PC-3 (cell line): ENCODE measurements around the gene ATG14. TPM values are rescaled to one million over a fixed set of nuclear protein-coding genes. Genes with fewer than 3 reads are reported as not detected.

Source experiments
- ATAC-seq: fragments of 200-7000 bp; cut with Tn5 transposase; 2 replicates; pipeline ENCODE4 v1.9.1; 2020; ENCODE audit warnings: mild to moderate bottlenecking, moderate library complexity
- BruUV-seq: library from RNA; stranded (reverse); fragments of 400-500 nt; replicated peaks from 2 replicates; lab custom pipeline; 2021; lab: Mats Ljungman, UMichigan
- CTCF ChIA-PET: fragments of 300-600 bp; sonication (Branson Sonifier 250); formaldehyde crosslinking; loops from one replicate; lab custom pipeline; 2022; ENCODE audit warnings: antibody characterized with exemption; lab: Charles Lee
- POLR2A ChIA-PET: fragments of 300-600 bp; sonication (Branson Sonifier 250); formaldehyde crosslinking; loops from one replicate; lab custom pipeline; 2022; ENCODE audit warnings: antibody characterized with exemption; ENCODE audit not compliant: unreplicated experiment; lab: Charles Lee
- DNase-seq: peaks from one replicate; pipeline ENCODE4 v3.0.0-alpha.2; 2015
- H2AFZ ChIP-seq: fragments of 300-600 bp; sonication (generic); 2 replicates; pipeline ENCODE4 v1.6.0; 2016; ENCODE audit warnings: antibody characterized with exemption, low read length
- H3F3A ChIP-seq: fragments of 300-600 bp; sonication (generic); one replicate; pipeline ENCODE4 v1.6.0; 2017; ENCODE audit warnings: antibody characterized with exemption, low read length, control low read depth, mild to moderate bottlenecking; ENCODE audit not compliant: unreplicated experiment
- H3K27ac ChIP-seq: fragments of 300-600 bp; sonication (generic); 2 replicates; pipeline ENCODE4 v1.5.1; 2016; ENCODE audit warnings: mild to moderate bottlenecking, low read length
- H3K27me3 ChIP-seq: fragments of 300-600 bp; sonication (generic); 2 replicates; pipeline ENCODE4 v1.6.1; 2016; ENCODE audit warnings: low read length, mixed read lengths
- H3K36me3 ChIP-seq: fragments of 300-600 bp; sonication (generic); 2 replicates; pipeline ENCODE4 v1.6.1; 2016; ENCODE audit warnings: low read depth, mixed run types, low read length, mixed read lengths
- H3K4me1 ChIP-seq: fragments of 300-600 bp; sonication (generic); 2 replicates; pipeline ENCODE4 v1.5.1; 2016; ENCODE audit warnings: low read length; ENCODE audit not compliant: insufficient read depth
- H3K4me2 ChIP-seq: fragments of 300-600 bp; sonication (generic); 2 replicates; pipeline ENCODE4 v1.6.0; 2016; ENCODE audit warnings: low read length
- H3K4me3 ChIP-seq: fragments of 300-600 bp; sonication (generic); 2 replicates; pipeline ENCODE4 v1.5.1; 2016; ENCODE audit warnings: mild to moderate bottlenecking, low read length, mixed read lengths
- H3K79me2 ChIP-seq: fragments of 300-600 bp; sonication (generic); 2 replicates; pipeline ENCODE4 v1.6.1; 2017; ENCODE audit warnings: low read length, mixed read lengths
- H3K9ac ChIP-seq: fragments of 300-600 bp; sonication (generic); 2 replicates; pipeline ENCODE4 v1.6.0; 2016; ENCODE audit warnings: mild to moderate bottlenecking, low read length
- H3K9me2 ChIP-seq: fragments of 300-600 bp; sonication (generic); replicated peaks from 2 replicates; pipeline ENCODE4 v1.6.1; 2016; ENCODE audit warnings: mixed run types, low read length, mixed read lengths
- H3K9me3 ChIP-seq: fragments of 300-600 bp; sonication (generic); 2 replicates; pipeline ENCODE4 v1.6.1; 2016; ENCODE audit warnings: low read length, mixed read lengths
- H4K20me1 ChIP-seq: fragments of 300-600 bp; sonication (generic); 2 replicates; pipeline ENCODE4 v1.6.1; 2016; ENCODE audit warnings: low read length, mixed read lengths
- CTCF ChIP-seq: fragments of 300-600 bp; sonication (generic); conservative IDR thresholded peaks from 2 replicates; pipeline ENCODE4 v1.5.1; 2017; ENCODE audit warnings: antibody characterized with exemption, low read depth, mild to moderate bottlenecking, low read length
- EZH2 ChIP-seq: fragments of 300-600 bp; sonication (generic); IDR thresholded peaks from one replicate; pipeline ENCODE4 v1.6.1; 2017; ENCODE audit warnings: antibody characterized with exemption, mild to moderate bottlenecking, low read length; ENCODE audit not compliant: unreplicated experiment
- EZH2phosphoT487 ChIP-seq: fragments of 300-600 bp; sonication (generic); IDR thresholded peaks from 2 replicates; pipeline ENCODE4 v1.6.1; 2018; ENCODE audit warnings: mild to moderate bottlenecking, antibody characterized with exemption, low read length, borderline replicate concordance
- intact Hi-C: fragments of 100-400 bp; cut with micrococcal nuclease; formaldehyde crosslinking; loops from 2 replicates; pipeline ENCODE4 v1.9.0; 2023
- total RNA-seq: library from RNA; depleted of rRNA; stranded (reverse); fragments of >200 nt; gene quantifications from 2 replicates; pipeline ENCODE4 v1.2.3, GENCODE V29; 2014

Gene ATG14
- total RNA-seq, 1 experiment from 2014 or later: 20.2 TPM

- no TSS peak for BruUV-seq
- Histone ChIP-seq H3K4me3 (peak overlapping the region; percentile 80), H3K36me3 (no peaks in the 10 kb centered on the region), H4K20me1 (no peaks in the 10 kb centered on the region), H3K27me3 (no peaks in the 10 kb centered on the region), H3F3A (no peaks in the 10 kb centered on the region), H3K27ac (no peak overlapping the region), H3K9me3 (no peaks in the 10 kb centered on the region), H3K4me2 (peak overlapping the region; percentile 79), H3K4me1 (peaks cover 33% of the 10 kb centered on the region), H3K79me2 (peaks cover 52% of the 10 kb centered on the region), H3K9ac (peak overlapping the region; percentile 74), H3K9me2 (no peaks in the 10 kb centered on the region), H2AFZ (peak overlapping the region; percentile 89)
- ATAC-seq: peak; percentile 1; the same call in 1 of the 2 replicates
- intact Hi-C loops: loop anchor here (5.0 kb wide), 1 partner anchor 199 kb away; no protein-coding TSS in a partner anchor
- DNase-seq: no peak
- ChIA-PET CTCF (no interaction called here), POLR2A (interaction anchor here (0.6 kb wide), 1 partner anchor 175 kb away, joined by 3 read pairs; no protein-coding TSS in a partner anchor)
- TF ChIP-seq CTCF: no peak
- no peak for TF ChIP-seq EZH2
- no peak for TF ChIP-seq EZH2phosphoT487
These were observed 754 bp downstream of the ATG14 start for GRCh38 chr14:55410876-55411275.

- H3K9ac ChIP-seq: no peak overlapping the region
- no peaks in the 10 kb centered on the region for H3K9me2 ChIP-seq
- no peak overlapping the region for H2AFZ ChIP-seq
- no peak overlapping the region for H3K4me2 ChIP-seq
- peaks cover 11% of the 10 kb centered on the region for H3K4me1 ChIP-seq
- intact Hi-C loops: no loop called here
- ATAC-seq: no peak
- no peaks in the 10 kb centered on the region for H3F3A ChIP-seq
- no peak overlapping the region for H3K4me3 ChIP-seq
- CTCF ChIA-PET: no interaction called here
- H3K27ac ChIP-seq: no peak overlapping the region
- TF ChIP-seq EZH2phosphoT487 (no peak), CTCF (no peak), EZH2 (no peak)
- no peaks in the 10 kb centered on the region for H3K27me3 ChIP-seq
- no peaks in the 10 kb centered on the region for H3K36me3 ChIP-seq
- peaks cover 8% of the 10 kb centered on the region; the same call in 1 of the 2 replicates for H4K20me1 ChIP-seq
- H3K79me2 ChIP-seq: peaks cover 86% of the 10 kb centered on the region
- POLR2A ChIA-PET: no interaction called here
- no TSS peak for BruUV-seq
- DNase-seq: no peak
- no peaks in the 10 kb centered on the region for H3K9me3 ChIP-seq
These were observed 7.3 kb downstream of the ATG14 start for GRCh38 chr14:55404173-55404854.

- BruUV-seq: no TSS peak
- H3K9me2 ChIP-seq: no peaks in the 10 kb centered on the region
- no peaks in the 10 kb centered on the region for H3K9me3 ChIP-seq
- no peak overlapping the region for H3K4me2 ChIP-seq
- POLR2A ChIA-PET: no interaction called here
- no peaks in the 10 kb centered on the region for H3K27me3 ChIP-seq
- peaks cover 10% of the 10 kb centered on the region; the same call in 1 of the 2 replicates for H4K20me1 ChIP-seq
- H3K9ac ChIP-seq: no peak overlapping the region
- no peak overlapping the region for H2AFZ ChIP-seq
- CTCF ChIA-PET: no interaction called here
- ATAC-seq: no peak
- H3K4me1 ChIP-seq: peaks cover 23% of the 10 kb centered on the region
- TF ChIP-seq CTCF (no peak), EZH2 (no peak), EZH2phosphoT487 (no peak)
- H3F3A ChIP-seq: no peaks in the 10 kb centered on the region
- H3K27ac ChIP-seq: no peak overlapping the region
- no peaks in the 10 kb centered on the region; the same call in 1 of the 2 replicates for H3K36me3 ChIP-seq
- DNase-seq: no peak
- H3K79me2 ChIP-seq: peaks cover 84% of the 10 kb centered on the region
- H3K4me3 ChIP-seq: no peak overlapping the region
- intact Hi-C loops: no loop called here
These were observed 9.9 kb downstream of the ATG14 start for GRCh38 chr14:55401751-55402150.
